Kidney epithelial cell (primary cell): ENCODE results near the gene PC. TPM values are rescaled to one million over a fixed set of nuclear protein-coding genes. Genes with fewer than 3 reads are reported as not detected.

Source experiments
- DNase-seq: peaks from one replicate; pipeline ENCODE4 v3.0.0-alpha.2; 2010; ENCODE audit warnings: low read depth
- H3K27me3 ChIP-seq: 2 replicates; pipeline ENCODE4 v1.6.0; 2011; ENCODE audit warnings: low read length; ENCODE audit not compliant: control insufficient read depth, insufficient read depth
- H3K36me3 ChIP-seq: 2 replicates; pipeline ENCODE4 v1.5.1; 2011; ENCODE audit warnings: low read length; ENCODE audit not compliant: control insufficient read depth, insufficient read depth
- H3K4me3 ChIP-seq: 2 replicates; pipeline ENCODE4 v1.5.1; 2011; ENCODE audit warnings: low read depth, mild to moderate bottlenecking, control low read depth, low read length
- total RNA-seq: library from RNA; depleted of rRNA; stranded (reverse); fragments of >200 nt; gene quantifications from 2 replicates; pipeline ENCODE4 v1.2.3, GENCODE V29; 2015
- TF ChIP-seq, protein P1 (sequence below): IDR thresholded peaks from 2 replicates; pipeline ENCODE4 v1.5.1; 2011; ENCODE audit warnings: mild to moderate bottlenecking, moderate library complexity, low read length, control low read depth, inconsistent platforms; ENCODE audit not compliant: insufficient read depth, poor library complexity, severe bottlenecking

Gene PC
- total RNA-seq, 1 donor from 2014 or later: 10.1 TPM

DNA sequence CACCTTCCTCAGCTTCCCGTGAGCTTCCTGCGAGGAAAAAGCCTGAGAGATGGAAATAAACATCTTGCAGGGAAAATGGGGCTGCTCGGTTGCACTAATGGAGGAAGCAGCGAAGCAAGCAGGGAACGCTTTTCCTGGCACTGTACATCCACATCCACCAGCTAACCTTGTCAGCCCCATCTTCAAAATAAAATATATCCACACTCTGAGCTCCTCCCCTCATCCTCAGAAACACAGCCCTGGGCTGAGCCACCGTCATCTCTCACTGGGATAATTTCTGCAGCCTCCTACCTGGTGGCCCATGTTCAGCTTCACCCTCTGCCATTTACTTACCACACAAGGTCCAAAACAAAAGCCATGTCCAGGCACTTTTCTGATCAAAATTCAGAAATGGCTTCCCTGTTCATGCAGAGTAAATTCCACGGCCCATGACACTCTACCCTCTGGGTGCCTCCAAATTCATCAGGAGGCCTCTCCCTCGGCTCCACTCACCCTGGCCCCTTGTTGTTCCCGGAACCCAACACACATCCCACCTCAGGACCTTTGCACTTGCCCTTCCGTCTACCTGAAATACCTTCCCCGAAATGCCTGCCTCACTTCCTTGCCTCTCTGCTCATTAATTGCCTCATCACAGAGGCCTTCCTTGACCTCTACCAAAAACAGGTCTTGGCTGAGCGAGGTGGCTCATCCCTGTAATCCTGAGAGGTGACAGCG is 29.9 kb upstream of the PC start:
- H3K36me3 ChIP-seq: no peaks in the 10 kb centered on the region
- TF ChIP-seq, protein P1, sequence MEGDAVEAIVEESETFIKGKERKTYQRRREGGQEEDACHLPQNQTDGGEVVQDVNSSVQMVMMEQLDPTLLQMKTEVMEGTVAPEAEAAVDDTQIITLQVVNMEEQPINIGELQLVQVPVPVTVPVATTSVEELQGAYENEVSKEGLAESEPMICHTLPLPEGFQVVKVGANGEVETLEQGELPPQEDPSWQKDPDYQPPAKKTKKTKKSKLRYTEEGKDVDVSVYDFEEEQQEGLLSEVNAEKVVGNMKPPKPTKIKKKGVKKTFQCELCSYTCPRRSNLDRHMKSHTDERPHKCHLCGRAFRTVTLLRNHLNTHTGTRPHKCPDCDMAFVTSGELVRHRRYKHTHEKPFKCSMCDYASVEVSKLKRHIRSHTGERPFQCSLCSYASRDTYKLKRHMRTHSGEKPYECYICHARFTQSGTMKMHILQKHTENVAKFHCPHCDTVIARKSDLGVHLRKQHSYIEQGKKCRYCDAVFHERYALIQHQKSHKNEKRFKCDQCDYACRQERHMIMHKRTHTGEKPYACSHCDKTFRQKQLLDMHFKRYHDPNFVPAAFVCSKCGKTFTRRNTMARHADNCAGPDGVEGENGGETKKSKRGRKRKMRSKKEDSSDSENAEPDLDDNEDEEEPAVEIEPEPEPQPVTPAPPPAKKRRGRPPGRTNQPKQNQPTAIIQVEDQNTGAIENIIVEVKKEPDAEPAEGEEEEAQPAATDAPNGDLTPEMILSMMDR: no peak
- no peaks in the 10 kb centered on the region for H3K27me3 ChIP-seq
- DNase-seq: no peak
- no peak overlapping the region for H3K4me3 ChIP-seq

DNA sequence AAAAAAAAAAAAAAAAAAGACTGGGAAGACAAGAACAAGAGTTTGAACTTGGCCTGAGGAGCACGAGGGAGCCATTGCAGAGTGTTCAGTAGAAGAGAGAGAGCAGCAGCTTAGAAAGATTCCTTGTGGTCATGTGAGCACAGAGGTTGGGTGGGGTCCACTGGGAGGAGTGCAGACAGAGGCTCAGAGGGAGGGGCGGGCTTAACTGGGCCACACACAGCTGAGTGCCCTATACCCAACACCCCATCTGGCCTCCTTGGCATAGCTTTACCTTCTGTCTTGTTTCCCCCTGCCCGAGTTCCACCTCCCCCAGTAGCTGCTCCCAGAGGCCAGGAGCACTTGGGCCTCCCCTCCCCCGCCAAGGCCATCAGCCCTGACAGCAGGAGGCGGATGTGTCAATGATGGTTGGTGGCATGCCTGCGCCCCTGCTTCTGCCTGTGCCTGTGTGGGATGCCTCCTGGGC is 29.0 kb upstream of the PC start:
- no peak for DNase-seq
- H3K27me3 ChIP-seq: no peaks in the 10 kb centered on the region
- no peak overlapping the region for H3K4me3 ChIP-seq
- H3K36me3 ChIP-seq: no peaks in the 10 kb centered on the region
- TF ChIP-seq, protein P1: no peak

DNA sequence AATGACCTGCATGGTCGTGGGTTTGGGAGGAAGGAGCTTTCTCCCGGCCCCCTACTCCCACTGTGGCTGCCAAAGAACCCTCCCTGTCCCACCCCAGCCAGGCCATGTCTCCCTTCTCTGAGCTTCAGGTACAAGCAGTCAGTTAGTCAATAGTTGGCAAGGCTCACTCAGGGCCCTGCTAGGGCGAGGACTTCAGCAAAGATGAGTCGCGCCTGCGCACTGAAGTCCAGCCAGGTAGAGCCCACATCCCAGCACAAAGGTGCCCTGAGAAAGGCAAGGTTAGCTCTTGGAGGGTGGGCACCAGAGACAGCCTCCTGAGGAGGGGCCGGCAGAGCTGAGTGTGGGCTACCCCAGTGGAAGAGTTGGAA is 28.0 kb upstream of the PC start:
- DNase-seq: no peak
- TF ChIP-seq, protein P1: no peak
- H3K36me3 ChIP-seq: no peaks in the 10 kb centered on the region
- H3K4me3 ChIP-seq: no peak overlapping the region
- no peaks in the 10 kb centered on the region for H3K27me3 ChIP-seq

DNA sequence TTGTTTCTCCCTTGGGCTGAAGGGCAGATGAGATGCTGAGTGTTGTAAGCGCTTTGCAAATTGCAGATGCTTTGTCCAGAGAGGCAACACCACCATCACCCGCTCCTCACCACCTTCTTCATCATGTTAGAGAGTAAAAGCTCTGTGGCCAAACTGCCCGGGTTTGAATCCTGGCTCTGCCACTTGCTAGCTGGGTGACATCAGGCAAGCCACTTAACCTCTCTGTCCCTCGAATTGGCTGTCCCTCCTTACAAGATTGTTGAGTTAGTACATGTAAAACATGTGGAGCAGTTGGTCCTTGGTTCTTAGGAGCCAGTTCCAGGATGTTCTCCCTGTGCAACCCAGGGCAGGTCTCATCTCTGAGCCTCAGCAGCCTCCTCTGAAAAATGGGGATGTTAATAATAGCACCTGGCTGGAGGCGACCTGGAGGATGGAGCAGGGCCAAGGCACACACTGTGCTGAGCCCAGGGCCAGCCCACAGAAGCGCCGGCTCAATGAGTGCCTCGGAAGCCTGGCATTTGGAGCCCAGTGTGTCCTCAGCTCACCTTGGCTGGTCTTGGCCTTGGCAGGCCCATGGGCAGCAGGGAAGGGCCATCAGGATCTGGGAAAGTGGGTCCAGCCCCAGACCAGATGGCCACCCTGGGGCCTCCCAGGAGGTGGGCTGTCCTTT is 27.5 kb upstream of the PC start:
- Histone ChIP-seq H3K36me3 (no peaks in the 10 kb centered on the region), H3K4me3 (no peak overlapping the region), H3K27me3 (no peaks in the 10 kb centered on the region)
- DNase-seq: no peak
- TF ChIP-seq, protein P1: no peak

DNA sequence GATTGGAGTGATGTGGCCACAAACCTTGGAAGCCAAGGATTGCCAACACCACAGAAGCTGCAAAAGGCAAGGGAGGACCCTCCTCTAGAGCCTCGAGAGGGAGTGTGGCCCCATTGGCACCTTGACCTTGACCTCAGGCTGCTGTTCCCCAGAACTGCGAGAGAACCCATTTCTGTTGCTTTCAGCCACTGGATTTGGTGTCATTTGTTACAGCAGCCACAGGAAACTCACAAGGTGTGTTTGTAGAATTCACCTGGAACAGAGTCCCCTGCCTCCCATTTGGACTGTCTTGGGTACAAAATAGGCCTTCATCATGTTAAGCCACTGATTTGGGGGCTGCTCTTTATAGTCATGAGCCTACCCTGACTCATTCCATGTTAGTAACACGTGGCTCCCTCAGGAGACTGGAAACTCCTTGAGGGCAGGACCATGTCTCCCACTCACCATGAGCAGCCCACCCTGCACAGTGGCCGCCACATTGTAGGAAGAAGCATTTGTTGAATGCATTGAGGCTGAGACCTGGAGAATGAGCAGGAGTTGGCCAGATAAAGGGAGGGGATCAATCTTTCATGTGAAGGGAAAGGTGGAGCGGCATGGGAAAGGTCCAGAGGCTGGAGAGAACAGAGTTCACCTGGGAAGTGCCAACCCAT is 25.2 kb upstream of the PC start:
- H3K4me3 ChIP-seq: no peak overlapping the region
- H3K36me3 ChIP-seq: no peaks in the 10 kb centered on the region
- TF ChIP-seq, protein P1: no peak
- no peak for DNase-seq
- H3K27me3 ChIP-seq: no peaks in the 10 kb centered on the region
